IPS-11a (cell line): ENCODE results near the gene HERPUD1.
"Not testable (repeated sequence)": the region's sequence is repeated elsewhere in the genome, so short reads cannot be mapped to it uniquely, and the experiment has no call there.

Experiments
- H3K4me3 ChIP-seq: one replicate; pipeline ENCODE4 v1.5.1; 2013; ENCODE audit warnings: low read depth, low read length, control low read depth

The HERPUD1 gene

DNA sequence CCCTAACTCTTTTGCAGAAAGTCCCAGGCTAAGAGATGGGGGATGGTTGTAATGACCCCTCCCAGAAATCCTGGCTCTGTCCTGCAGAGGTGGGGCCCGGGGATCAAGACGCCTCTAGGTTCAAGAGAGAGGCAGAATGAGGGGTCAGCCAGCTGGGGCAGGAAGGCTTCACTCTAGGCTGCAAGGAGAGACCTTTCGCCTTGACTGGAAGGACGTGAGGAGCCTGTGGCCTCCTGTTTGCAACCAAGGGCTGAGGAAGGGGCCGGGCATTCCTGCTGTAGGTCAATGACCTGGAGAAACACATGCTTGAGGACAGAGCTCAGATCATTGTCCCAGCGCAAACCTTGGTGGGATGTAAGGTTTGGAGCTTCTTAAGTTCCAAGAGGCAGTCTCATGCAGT lies 21.1 kb downstream of the HERPUD1 start:
- no peak overlapping the region for H3K4me3 ChIP-seq

DNA sequence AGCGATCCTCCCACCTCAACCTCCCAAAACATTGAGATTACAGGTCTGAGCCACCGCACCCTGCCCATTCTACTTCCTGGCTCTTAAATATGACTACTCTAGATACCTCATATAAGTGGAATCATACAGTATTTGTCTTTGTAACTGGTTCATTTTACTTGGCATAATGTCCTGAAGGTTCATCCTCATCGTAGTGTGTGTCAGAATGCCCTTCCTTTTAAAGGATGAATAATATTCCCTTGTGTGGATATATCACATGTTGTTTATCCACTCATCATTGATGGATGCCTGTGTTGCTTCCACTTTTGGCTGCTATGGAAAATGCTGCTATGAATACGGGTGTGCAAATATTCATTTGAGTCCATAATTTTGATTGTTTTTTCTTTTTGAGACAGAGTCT lies 24.1 kb downstream of the HERPUD1 start:
- no peak overlapping the region for H3K4me3 ChIP-seq

DNA sequence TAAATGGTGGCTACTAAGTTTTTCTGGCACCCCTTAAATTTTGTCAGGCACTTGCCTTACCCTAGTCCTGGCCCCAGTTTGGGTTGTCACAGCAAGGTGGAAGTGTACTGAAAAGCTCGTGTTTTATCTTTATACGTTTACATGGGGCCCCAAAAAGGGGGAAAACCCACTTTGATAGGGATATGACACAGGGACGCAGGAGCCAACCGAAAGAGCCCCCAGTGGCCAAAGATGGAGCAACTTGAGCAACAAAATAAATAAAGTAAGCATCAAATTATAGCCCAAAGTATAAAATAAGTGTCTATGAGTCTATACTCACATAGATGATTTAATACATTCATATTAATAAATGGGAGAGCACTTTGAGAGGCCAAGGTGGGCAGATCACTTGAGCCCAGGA lies 24.8 kb downstream of the HERPUD1 start:
- no peak overlapping the region for H3K4me3 ChIP-seq

DNA sequence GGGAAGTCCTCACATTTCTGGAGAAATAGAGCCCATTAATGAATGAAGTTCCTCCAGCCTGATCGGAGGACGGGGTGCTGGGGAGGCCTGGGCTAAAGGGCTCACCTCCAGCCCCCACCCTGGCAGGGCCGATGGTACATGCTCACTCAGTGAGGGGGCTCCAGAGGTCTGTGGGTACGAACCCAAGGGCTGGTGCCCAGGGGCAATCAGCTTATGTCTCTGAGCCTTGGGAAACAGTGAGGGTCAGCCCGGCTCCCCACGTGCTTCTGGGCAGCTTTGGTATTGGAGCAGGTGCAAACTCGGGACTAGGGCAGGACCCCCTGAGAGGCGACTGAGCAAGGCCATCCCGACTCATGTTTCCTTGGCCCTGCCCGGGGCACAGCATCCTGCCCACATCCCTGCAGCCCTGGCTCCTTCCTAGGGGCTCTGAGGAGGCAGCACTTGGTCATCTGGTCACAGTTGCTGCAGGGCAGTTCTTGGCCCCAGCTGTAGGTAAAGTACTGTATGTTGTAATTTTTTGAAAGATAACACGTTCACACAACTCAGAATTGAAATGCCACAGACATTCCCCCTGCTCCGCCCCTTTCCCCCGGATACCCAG lies 28.8 kb downstream of the HERPUD1 start:
- H3K4me3 ChIP-seq: no peak overlapping the region

DNA sequence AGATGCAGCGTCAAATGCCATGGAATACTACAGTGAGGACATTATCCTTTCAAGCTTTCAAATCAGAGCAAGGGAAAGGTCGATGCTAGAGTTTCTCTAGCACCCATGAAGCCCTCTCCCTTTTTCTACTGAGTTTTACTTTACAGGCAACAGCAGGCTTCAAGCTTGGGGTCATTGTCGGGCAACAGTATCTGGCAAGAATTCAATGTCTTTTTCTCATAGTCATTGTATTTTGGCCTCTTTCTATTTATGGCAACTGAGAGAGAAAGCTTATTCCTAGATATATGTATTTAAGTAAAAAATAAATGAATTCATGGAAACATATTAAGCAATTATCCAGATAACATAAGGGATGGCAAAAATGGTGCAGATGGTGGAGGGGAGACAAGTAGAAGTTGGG lies 29.4 kb downstream of the HERPUD1 start:
- no peak overlapping the region for H3K4me3 ChIP-seq

DNA sequence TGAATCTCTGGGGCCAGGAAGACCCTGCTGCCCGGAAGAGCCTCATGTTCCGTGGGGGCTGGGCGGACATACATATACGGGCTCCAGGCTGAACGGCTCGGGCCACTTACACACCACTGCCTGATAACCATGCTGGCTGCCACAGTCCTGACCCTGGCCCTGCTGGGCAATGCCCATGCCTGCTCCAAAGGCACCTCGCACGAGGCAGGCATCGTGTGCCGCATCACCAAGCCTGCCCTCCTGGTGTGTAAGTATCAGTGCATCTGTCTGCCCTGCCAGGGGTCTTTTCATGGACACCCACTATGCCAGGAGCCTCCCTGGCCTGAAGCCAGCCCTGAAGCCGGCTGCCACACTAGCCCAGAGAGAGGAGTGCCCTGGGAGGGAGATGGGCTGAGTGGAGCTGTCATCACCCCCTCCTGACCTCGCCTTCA lies 29.9 kb downstream of the HERPUD1 start, which contains the start of gene CETP:
TSS of gene CETP (plus strand) at position 100 of the 431 bp plus-strand sequence. CDS start at position 130, 30 bp downstream.
- H3K4me3 ChIP-seq: no peak within 1 kb of the TSS

DNA sequence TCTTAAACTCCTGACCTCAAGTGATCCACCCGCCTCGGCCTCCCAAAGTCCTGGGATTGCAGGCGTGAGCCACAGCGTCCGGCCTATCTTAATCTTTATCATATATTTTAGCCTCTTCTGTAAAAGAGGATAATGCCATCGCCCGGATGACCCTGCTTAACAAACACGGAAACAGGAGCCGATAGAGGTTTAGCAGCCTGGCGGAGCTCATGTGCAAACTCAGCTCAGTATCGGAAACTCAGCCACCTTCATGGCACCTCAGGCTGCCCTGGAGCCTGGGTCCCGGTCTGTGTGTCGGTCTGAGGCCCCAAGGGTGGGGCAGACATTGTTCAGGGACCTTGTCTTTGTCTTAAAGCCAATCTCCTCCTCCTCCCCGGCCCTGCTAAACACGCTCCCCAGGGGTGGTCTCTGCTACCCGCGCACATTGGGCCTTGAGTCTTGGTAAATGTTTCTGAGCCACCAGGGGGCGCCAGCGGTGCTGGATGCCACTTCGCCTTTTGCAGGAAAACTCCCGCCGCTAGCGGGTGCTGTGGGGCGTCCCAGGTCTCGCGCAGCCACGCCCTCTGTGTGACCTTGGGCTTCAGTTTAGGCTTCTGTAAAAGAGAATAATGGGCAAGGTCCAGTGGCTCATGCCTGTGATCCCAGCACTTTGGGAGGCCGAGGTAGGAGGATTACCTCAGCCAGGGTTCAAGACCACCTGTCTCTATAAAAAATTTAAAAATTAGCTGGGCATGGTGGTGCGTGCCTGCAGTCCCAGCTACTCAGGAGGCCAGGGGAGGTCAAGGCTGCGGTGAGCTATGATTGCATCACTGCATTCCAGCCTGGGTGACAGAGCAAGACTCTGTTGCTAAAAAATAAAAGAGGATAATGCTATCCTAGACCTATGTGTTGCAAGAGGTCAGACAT lies 32.6 kb downstream of the HERPUD1 start:
- H3K4me3 ChIP-seq: no peak overlapping the region

DNA sequence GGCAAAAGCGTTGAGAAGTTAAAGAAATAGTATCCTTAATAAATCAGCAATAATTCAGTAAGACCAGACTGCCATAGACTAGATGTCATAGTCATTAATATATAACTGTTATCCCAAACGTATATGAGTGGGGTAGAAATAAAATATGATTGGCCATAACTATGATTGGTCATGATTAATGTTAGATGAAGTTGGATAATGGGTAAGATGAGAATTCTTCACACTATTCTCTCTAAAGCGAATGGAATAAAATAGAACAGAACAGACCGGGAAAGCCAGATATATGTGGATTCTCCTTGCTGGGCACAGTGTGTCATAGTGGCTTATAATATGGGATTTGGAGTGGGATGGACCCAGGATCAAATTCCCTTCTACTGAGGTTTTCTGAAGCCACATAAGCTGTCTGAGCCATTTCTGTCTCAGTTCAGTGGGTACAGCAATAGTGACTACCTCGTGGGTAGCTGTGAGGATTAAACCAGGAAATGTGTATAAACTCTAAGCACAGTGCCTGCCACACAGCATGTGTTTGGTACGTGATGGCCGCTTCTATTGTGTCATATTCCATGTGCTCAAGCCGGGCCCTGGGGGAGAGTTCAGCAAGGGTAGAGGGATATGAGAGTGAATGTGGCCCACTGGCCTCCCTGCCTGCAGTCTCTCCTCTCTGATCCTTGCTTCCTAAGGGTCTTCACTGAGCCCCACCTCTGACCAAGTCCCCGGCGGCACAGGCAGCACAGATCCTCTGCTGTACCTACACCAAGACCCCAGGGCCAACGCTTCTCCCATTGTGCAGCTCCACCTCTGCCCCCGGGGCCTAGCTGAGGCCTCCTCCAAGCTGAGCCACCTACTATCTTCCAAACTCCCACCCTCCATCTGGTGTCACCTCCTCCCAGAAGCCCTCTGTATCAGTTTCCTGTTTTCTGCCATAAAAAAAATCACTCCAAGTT lies 33.5 kb downstream of the HERPUD1 start:
- H3K4me3 ChIP-seq: no peak overlapping the region

DNA sequence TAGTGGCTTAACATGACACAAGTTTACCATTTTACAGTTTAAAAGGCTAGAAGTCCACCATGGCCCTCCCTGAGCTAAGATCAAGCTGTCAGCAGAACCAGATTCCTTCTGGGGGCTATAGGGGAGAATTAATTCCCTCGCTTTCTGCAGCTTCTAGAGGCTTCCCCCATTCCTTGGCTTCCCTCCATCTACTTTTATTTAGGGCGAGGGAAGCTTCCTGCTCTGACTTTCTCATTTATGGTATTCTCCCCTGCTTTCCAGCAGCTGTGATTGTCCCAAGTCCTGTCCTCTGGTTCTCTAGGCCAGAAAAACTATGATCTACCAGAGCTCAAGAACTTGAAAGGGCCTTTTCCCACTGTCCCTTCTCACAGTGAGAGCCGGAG lies 34.1 kb downstream of the HERPUD1 start:
- H3K4me3 ChIP-seq: no peak overlapping the region

DNA sequence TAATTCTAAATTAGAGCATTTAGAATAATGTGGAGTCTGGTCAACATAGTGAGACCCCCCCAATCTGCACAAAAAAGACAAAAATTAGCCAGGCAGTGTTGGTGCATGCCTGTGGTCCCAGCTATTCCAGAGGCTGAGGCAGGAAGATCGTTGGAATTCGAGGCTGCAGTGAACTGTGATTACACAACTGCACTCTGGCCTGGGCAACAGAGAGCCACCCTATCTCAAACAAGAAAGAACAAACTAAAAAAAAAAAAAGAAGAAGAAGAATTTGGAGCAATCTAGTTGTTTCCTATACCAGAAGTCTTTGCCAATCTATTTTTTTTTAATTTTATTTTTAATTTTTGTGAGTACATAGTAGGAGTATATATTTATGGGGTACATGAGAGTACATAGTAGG lies 35.8 kb downstream of the HERPUD1 start:
- H3K4me3 ChIP-seq: no peak overlapping the region

DNA sequence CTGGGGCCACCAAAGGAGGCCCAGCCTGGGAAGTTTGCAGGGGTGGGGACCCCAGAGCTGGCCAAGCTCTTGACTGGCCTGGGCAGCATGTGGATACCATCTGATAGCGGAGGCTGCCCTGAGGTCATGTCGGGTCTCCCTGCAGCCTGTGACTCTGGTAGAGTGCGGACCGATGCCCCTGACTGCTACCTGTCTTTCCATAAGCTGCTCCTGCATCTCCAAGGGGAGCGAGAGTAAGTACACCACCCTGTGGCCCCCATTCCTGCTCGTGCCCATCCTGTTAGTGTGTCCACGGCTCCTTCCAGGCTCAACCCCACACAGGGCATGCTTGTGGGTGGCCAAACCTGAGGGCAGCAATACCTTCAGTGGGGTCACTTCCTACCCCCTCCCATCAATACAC lies 37.8 kb downstream of the HERPUD1 start:
- no peak overlapping the region for H3K4me3 ChIP-seq

DNA sequence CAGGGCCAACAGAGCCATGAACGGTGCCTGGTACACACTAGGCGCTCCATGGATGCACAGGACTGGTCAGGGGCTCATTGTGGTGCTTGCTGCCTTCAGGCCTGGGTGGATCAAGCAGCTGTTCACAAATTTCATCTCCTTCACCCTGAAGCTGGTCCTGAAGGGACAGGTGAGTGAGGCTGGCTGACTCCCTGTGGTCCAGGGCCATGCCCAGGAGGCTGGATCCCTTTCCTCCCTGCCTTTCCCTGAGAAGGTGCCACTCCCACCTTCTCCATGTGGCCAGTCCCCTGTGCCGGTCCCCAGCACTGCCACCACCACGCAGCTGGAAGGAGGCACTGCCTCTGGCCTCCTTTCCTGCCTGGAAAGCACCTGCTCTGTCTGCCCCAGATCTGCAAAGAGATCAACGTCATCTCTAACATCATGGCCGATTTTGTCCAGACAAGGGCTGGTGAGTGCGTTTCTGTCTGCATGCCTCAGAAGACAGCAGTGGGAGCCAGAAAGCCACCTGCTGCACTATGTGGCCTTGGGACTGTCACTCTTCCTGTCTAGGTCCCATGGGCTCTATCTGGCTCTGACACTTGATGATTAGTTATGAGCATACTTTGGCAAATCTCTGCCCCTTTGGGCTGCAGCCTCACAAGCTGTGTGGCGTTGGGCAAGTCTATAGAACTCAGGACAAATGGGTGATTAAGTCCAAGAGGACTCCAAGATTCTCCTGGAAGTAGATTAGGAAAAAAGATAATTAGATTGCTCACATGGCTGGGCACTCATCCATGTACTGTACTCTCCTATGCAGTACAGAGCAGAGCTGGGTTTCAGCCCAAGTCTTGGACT lies 39.2 kb downstream of the HERPUD1 start:
- no peak overlapping the region for H3K4me3 ChIP-seq

DNA sequence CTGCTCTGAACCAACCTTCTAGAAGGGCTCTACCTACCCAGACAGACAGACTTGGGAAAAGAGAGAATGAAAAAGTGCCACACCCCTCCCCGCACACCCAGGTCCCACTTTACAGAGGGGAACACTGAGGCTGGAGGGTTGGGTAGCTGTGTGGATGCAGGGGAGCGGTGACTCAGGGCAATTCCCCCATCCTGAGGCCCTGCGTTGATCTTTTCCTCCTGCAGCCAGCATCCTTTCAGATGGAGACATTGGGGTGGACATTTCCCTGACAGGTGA lies 39.8 kb downstream of the HERPUD1 start:
- H3K4me3 ChIP-seq: no peak overlapping the region

DNA sequence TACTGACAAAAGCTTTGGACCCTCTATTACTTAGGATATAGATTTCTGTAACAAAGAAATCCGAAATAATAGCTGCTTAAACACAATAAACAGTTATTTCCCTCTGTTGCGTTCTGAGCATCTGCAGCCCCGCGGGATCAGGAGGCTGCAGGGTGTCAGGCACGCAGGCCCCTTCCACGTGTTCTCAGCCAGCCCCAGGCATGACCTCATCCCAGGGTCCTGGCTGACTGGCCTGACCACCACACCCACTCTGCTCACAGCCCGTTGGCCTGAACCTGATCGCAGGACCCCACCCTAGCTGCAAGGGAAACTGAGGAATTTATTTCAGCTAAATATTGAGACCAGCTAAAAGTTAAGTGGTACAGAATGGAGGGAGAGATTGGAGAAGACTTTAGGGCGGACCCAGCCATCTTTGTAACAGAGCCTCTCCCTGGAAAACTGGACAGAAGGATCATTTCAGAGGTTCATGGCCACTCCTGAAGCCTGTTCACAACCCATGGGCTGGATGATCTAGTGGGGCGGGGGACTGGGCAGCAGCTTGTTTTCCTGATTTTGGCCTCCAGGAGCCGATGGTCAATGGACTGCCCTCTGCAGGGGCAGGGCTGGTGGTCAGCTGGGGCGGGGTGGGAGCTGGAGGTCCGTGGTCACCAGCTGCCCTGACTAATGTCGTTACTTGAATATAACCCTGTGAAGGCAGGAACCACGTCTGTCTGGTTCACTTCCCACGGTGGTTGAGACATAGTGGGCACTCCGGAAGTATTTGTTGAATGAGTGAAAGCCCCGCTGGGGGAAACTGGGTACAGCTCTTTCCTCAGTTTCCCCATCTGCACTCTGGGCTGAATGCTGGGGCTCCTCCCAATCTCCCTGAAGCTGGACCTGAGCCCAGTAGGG lies 40.7 kb downstream of the HERPUD1 start:
- H3K4me3 ChIP-seq: no peak overlapping the region

DNA sequence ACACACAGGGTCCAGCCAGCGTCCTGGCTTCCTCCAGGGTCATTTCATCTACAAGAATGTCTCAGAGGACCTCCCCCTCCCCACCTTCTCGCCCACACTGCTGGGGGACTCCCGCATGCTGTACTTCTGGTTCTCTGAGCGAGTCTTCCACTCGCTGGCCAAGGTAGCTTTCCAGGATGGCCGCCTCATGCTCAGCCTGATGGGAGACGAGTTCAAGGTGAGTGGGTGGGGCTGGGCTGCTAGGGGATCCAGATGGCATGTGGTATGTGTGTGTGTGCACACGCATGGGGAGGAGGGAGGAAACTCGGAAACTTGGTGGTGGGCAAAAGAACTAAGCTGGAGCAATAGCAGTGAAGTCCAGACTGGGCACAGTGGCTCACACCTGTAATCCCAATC lies 41.4 kb downstream of the HERPUD1 start:
- H3K4me3 ChIP-seq: no peak overlapping the region

DNA sequence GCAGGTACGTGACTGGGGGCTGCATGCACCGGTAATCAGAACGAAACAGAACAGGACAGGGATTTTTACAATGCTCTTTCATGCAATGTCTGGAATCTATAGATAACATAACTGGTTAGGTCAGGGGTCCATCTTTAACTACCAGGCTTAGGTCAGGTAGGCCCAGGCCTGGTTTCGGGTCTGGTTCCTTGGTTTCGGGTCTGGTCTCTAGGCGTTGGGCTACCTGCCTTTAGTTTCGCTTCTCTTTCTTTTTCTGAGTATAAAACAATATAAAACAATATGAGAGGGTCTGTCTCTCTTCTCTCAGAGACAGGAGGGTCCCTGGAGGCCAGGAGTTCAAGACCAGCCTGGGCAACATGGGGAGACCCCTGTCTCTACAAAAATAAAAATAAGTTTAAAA lies 42.0 kb downstream of the HERPUD1 start:
- H3K4me3 ChIP-seq: not testable (repeated sequence)

DNA sequence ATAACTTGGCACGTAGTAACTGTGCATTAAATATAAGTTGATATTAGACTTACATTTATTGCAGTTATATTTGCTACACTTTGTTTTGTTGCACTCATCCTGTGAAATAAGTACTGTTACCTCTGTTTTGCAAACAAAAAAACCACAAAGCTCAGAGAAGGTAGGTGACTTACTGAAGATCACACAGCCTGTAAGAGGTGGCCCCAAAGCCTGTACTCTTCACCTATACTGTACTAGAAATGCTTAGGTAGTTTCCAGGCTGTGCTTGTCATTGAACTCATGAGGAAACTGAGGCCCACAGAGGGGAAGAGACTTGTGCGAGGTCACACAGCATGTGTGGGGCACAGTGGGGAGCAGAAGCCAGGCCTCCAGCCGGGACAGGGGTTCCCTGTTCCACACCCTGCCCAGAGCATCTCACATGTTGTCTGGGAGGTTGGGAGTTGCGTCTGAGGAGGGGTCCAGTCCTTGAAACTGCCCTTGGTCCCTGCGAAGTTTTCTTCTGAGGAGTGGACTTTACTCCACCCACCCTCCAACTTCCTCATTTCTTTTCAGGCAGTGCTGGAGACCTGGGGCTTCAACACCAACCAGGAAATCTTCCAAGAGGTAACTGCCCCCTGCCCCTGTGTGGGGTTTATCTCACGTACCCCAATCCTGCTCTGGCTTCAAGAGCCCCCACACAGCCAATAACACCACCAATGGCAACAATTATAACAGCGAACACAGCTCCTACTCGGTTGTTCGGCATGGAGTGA lies 42.8 kb downstream of the HERPUD1 start:
- no peak overlapping the region for H3K4me3 ChIP-seq

DNA sequence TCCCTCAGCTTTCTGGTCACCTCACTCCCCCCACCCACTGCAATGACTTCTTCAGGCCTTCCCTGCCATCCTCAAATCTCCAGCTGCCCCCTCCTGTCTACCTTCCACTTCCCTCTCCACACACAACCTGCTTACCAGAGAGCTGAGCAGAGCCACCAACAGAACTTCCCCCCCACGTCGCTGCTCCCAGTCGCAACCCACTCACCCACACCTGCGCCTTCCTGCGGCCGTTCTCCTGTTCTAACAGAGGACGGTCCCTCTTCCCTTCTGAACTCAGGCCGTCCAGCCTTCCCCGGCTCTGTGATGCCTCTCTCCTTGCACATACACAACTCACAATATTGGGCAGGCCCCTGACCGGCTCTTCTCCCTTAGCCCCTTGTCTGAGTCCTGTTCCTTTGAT lies 43.8 kb downstream of the HERPUD1 start:
- H3K4me3 ChIP-seq: no peak overlapping the region

DNA sequence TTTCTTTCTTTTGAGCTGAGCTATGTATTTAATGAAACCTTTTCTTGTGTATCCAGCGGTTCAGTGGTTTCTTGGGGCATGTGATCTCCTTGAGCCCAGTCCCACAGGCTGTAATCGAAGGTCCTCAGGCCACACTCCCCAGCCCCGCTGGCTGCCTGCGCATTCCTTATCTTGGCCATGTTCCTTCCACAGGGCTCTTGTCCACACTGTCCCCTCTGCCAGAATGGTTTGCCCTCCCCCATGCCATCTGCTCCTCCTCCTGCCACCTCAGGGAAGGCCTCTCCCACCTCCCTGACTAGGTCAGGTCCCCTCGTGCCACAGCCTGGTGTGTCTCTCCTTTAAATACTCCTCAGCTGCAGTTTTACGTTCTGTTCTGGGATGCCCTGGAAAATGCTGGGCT lies 45.3 kb downstream of the HERPUD1 start:
- no peak overlapping the region for H3K4me3 ChIP-seq
